GM12891 (cell line): Measurements from ENCODE around the gene CDH23.

Experiments
- PAX5 ChIP-seq: IDR thresholded peaks from 2 replicates; pipeline ENCODE4 v1.6.1; 2011; ENCODE audit warnings: low read length, moderate library complexity, mild to moderate bottlenecking; ENCODE audit not compliant: insufficient read depth, severe bottlenecking
- POLR2A ChIP-seq: IDR thresholded peaks from 2 replicates; pipeline ENCODE4 v1.6.1; 2011; ENCODE audit warnings: low read depth, low read length, control low read depth
- POLR2AphosphoS5 ChIP-seq: IDR thresholded peaks from 2 replicates; pipeline ENCODE4 v1.6.1; 2011; ENCODE audit warnings: low read depth, low read length, control low read depth
- TAF1 ChIP-seq: IDR thresholded peaks from 2 replicates; pipeline ENCODE4 v1.6.1; 2011; ENCODE audit warnings: low read depth, low read length, control low read depth

DNA sequence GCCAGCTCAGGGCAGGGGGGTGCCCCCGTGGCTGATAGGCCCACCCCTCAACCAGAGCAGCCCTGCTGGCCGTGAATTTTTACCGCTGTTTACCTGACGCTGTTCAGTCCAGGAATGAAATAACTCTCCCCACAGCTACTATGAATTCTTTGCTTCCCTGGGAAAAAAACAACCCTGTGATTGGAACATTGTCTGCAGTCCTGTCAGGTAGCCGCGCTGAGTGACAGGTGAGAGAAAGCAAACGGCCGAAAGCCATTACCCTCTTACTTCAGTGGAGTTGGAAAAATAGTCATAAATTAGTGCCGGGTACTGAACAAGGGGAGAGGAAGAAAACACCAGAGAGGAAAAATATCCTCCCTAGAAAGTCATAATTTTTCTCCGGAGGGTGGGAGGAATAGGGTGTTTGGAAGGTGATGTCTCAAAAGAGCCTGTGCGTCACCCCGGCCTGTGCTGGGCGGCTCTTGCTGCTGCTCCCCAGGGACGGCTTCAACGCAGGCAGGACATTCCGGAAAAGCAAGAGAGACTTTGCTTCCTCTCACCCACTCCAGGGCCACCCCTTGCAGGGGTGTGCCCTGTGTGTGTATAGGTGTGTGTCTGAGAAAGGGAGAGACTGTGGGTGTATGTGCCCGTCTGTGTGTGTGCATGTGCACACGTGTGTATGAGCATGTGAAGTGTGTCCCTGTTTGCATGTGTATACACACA, 69.0 kb downstream of the CDH23 start:
- TF ChIP-seq TAF1 (no peak), POLR2AphosphoS5 (no peak), POLR2A (no peak), PAX5 (no peak)
